Activated CD8-positive, alpha-beta memory T cell treated with anti-CD3 and anti-CD28 coated beads for 1 hour (primary cell): ENCODE data around the gene AMPD2.
"Not testable (repeated sequence)": the region's sequence is repeated elsewhere in the genome, so short reads cannot be mapped to it uniquely, and the experiment has no call there.

ENCODE experiments used
- DNase-seq, 2 donors: peaks; one replicate each; pipeline ENCODE4 v3.0.0-alpha.2; 2020; ENCODE audit warnings: low read depth in 1 of 2; ENCODE audit errors: extremely low read depth in 1 of 2

AMPD2 gene

GRCh38 chr1:109676683-109677381, 57.2 kb downstream of the AMPD2 start:
- DNase-seq: not testable (repeated sequence)

- DNase-seq: no peak
These were observed 57.8 kb downstream of the AMPD2 start for GRCh38 chr1:109677459-109677858.

DNA sequence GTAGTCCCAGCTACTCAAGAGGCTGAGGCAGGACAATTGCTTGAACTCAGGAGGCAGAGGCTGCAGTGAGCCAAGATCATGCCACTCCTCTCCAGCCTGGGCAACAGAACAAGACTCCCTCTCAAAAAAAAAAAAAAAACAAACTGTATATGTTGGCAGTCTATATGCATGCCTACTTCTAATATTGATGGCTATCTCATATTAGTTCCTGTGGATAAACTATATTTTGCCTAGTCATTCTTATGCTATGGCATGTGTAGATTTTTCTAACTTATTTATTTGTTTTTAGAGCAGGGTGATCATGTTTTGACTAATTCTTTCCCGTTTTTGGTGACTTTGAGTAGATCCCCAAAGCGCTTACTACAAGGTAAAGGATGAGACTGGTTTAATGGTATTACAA, 59.0 kb downstream of the AMPD2 start:
- DNase-seq: not testable (repeated sequence)
